NOMO-1 treated with DMSO at 0.1 percent for 48 hours (cell line): Measurements from ENCODE around the gene MTHFSD.
A peak's percentile ranks its signal among the peaks of the same experiment; 100 is the strongest.

Experiments used
- DNase-seq: peaks from one replicate; lab custom pipeline; 2025; ENCODE audit not compliant: unreplicated experiment; lab: John Stamatoyannopoulos, UW

Gene MTHFSD

GRCh38 chr16:86572041-86572521, 17.0 kb upstream of the MTHFSD start:
- no peak for DNase-seq

- DNase-seq, result no peak
Measured at GRCh38 chr16:86571530-86571915, 16.5 kb upstream of the MTHFSD start.

DNA sequence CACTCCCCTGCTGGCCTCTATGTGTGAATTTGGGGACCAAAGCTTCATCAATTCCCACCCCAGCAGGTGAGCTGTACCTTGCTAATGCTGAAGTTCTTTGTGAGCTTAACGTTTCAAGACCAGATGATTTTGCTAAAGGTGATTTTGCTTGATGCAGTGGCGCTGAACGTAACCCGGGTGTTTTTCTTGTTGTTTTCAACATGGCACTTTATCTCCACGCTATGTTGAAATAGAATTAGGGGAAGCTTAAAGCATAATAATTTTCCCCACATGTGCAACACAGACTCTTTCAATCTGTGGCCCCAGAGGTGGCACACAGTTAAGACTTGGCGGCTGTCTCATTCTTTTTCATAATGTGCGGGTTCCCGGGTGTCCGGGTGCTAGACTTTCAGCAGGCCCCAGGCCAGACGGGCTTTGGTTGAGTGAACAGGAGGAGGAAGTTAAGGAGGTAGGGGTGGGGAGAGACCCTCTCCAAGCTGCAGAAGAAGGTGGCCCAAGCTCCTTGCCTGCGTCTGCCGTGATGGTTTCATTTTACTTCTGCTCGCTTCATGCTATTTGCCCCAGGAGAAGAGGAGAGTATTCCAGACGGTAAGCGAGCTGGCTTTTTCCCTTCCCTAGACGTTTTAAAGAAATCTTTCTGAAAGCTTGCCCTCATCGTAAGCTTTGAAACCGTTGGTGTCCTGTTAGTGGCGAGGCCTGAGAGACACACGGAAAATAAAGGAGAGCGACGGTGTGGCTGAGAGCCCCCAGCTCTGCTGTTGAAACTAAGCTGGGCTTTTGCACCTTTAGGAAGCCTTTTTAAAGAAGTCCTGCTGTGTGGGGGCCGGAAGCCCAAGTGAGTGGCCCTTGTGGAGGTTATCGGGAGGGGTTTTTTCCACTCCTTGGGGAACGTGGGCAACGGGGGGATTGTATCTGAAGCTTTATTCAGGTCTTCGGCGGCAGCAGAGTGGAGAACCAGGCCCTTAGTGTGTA, 15.8 kb upstream of the MTHFSD start:
- DNase-seq, result no peak

- DNase-seq, result no peak
Measured at GRCh38 chr16:86569701-86570447, 14.8 kb upstream of the MTHFSD start.

DNA sequence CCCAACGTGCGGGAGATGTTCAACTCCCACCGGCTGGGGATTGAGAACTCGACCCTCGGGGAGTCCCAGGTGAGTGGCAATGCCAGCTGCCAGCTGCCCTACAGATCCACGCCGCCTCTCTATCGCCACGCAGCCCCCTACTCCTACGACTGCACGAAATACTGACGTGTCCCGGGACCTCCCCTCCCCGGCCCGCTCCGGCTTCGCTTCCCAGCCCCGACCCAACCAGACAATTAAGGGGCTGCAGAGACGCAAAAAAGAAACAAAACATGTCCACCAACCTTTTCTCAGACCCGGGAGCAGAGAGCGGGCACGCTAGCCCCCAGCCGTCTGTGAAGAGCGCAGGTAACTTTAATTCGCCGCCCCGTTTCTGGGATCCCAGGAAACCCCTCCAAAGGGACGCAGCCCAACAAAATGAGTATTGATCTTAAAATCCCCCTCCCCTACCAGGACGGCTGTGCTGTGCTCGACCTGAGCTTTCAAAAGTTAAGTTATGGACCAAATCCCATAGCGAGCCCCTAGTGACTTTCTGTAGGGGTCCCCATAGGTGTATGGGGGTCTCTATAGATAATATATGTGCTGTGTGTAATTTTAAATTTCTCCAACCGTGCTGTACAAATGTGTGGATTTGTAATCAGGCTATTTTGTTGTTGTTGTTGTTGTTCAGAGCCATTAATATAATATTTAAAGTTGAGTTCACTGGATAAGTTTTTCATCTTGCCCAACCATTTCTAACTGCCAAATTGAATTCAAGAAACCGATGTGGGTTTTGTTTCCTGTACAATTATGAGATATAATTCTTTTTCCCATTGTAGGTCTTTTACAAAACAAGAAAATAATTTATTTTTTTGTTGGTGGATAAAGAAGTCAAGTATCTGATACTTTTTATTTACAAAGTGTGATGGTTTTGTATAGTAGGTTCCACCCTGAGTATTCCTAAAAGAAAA, 13.9 kb upstream of the MTHFSD start:
- no peak for DNase-seq

DNA sequence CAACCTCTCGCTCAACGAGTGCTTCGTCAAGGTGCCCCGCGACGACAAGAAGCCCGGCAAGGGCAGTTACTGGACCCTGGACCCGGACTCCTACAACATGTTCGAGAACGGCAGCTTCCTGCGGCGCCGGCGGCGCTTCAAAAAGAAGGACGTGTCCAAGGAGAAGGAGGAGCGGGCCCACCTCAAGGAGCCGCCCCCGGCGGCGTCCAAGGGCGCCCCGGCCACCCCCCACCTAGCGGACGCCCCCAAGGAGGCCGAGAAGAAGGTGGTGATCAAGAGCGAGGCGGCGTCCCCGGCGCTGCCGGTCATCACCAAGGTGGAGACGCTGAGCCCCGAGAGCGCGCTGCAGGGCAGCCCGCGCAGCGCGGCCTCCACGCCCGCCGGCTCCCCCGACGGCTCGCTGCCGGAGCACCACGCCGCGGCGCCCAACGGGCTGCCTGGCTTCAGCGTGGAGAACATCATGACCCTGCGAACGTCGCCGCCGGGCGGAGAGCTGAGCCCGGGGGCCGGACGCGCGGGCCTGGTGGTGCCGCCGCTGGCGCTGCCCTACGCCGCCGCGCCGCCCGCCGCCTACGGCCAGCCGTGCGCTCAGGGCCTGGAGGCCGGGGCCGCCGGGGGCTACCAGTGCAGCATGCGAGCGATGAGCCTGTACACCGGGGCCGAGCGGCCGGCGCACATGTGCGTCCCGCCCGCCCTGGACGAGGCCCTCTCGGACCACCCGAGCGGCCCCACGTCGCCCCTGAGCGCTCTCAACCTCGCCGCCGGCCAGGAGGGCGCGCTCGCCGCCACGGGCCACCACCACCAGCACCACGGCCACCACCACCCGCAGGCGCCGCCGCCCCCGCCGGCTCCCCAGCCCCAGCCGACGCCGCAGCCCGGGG, 12.9 kb upstream of the MTHFSD start:
- DNase-seq, result no peak

DNA sequence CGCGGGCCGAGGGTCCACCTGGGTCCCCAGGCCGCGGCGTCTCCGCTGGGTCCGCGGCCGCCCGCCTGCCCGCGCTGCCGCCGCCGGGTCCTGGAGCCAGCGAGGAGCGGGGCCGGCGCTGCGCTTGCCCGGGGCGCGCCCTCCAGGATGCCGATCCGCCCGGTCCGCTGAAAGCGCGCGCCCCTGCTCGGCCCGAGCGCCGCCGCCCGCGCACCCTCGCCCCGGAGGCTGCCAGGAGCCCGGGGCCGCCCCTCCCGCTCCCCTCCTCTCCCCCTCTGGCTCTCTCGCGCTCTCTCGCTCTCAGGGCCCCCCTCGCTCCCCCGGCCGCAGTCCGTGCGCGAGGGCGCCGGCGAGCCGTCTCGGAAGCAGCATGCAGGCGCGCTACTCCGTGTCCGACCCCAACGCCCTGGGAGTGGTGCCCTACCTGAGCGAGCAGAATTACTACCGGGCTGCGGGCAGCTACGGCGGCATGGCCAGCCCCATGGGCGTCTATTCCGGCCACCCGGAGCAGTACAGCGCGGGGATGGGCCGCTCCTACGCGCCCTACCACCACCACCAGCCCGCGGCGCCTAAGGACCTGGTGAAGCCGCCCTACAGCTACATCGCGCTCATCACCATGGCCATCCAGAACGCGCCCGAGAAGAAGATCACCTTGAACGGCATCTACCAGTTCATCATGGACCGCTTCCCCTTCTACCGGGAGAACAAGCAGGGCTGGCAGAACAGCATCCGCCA, 12.1 kb upstream of the MTHFSD start:
- DNase-seq, result no peak

DNA sequence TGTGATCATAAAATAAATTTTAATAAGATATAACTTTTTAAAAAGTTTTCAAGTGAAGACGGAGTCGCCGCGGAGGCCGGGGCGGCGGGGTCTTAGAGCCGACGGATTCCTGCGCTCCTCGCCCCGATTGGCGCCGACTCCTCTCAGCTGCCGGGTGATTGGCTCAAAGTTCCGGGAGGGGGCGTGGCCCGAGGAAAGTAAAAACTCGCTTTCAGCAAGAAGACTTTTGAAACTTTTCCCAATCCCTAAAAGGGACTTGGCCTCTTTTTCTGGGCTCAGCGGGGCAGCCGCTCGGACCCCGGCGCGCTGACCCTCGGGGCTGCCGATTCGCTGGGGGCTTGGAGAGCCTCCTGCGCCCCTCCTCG, 11.5 kb upstream of the MTHFSD start, which contains the start of gene FOXC2:
FOXC2 (plus strand) TSS at position 229 of the 365 bp plus-strand sequence. CDS start 507 bp downstream, outside the sequence.
- no peak for DNase-seq

- DNase-seq, result no peak
Measured at GRCh38 chr16:86565644-86566511, 10.8 kb upstream of the MTHFSD start.

DNA sequence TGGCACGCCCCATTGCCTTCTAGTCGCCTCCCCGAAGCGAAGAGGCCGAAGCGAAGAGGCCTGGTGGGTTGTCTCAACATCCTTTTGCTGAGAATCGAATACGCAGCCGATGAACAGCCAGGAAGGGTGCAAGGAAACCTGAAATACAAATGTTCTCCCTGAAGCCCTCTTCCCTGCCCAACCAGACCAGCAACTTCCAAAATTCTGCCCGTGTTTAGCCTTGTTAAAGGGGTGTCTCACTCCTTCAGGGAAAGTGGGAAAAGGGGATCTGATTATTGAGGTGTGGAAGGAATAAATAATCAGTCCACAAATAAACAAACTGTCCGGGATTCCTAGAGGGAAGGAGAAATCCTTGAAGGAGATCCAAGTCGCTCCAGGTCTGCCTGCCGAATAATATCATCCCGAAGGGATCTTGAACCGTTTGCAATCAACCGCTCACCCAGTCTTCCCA, 10.2 kb upstream of the MTHFSD start:
- no peak for DNase-seq

- DNase-seq, result peak; percentile 84
Measured at GRCh38 chr16:86563469-86564345, 8.7 kb upstream of the MTHFSD start.

GRCh38 chr16:86562356-86562755, 7.3 kb upstream of the MTHFSD start:
- DNase-seq, result no peak

DNA sequence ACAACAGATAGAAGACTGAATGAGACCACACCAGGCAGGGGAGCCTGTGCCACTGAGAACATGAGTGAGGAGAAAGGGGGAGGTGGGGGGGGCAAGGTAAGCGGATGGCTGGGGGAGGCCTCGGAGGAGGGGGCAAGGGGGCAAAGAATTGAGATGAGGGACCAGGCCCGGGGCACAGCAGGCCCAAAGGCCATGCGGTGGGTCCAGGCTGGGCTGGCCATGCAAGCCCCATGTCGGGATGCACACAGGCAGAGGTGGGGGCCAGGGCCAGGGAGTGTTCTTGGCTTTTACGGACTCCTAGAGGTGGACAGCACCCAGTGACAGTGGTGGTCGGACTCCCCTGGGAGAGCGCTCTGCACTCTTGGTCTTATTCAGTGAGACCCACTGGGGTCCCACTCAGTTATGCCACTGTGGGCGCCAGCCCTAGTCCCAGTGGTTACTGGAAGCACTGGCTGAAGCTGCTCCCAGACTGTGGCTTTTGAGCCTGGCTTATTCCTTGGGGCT, 4.8 kb upstream of the MTHFSD start:
- no peak for DNase-seq

DNA sequence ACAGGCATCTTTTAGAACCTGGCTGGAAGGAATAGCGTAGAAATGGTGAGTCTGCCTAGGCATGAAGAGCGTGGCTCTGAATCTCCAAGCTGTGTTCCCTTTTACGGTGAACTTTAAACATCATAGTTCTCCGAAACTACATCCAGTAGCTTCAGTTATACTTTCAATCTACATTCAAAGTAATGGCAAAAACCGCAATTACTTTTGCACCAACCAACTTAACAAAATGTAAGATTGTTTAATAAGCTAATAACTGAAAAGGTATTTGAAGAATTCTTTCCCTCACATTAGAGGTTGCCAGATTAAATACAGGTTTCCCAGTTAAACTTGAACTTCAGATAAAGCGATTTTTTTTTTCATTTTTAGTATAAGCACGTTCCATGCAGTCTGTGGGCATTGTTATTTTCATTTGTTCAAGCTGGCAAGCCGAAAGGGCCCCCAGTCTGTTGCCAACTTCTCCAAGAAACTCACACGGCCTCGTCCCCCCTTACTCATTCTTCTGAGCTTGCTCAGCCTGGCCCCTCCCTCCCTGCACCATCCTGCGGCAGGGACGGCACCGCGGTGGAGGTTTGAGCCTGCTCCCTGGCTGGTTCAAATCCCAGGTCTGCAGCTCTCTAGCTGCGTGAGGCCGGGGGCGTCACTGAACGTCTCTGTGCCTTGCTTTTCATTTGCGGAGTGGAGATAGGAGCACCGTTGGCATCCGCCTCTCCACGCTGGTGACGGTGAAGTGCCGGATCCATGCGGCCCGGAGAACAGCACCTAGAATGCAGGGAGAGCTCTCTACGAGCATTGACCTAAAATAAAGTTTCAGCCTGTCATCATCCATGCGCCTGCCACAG, 3.5 kb upstream of the MTHFSD start:
- DNase-seq, result no peak

GRCh38 chr16:86557587-86557986, 2.6 kb upstream of the MTHFSD start:
- no peak for DNase-seq

GRCh38 chr16:86556576-86556975, 1.5 kb upstream of the MTHFSD start:
- no peak for DNase-seq
